ENCODE results near the gene GAL.

Gene GAL

GRCh38 chr11:68673306-68673945 is 10.9 kb upstream of the GAL start:
- Histone ChIP-seq H4K91ac (ENCODE audit: low read depth, low read length) (no peak overlapping the region), H2BK120ac (ENCODE audit: insufficient read depth, low read length, poor library complexity) (no peak overlapping the region), H3K14ac (ENCODE audit: low read length) (no peak overlapping the region), H4K8ac (ENCODE audit: low read depth, low read length) (no peak overlapping the region), H2AK5ac (ENCODE audit: low read length) (no peak overlapping the region), H3K36me3 (ENCODE audit: control insufficient read depth in 1 of 2, insufficient read depth in 2 of 2, low read length in 2 of 2) (no peaks in the 10 kb centered on the region), H3K23ac (ENCODE audit: low read length) (no peak overlapping the region), H4K12ac (ENCODE audit: low read depth, low read length) (no peak overlapping the region), H3K18ac (ENCODE audit: low read length) (no peak overlapping the region), H3K27me3 (ENCODE audit: insufficient read depth, low read length) (no peaks in the 10 kb centered on the region), H3K9me3 (ENCODE audit: insufficient read depth, low read depth, low read length) (no peaks in the 10 kb centered on the region), H2AFZ (ENCODE audit: insufficient read depth, low read length, poor library complexity) (no peak overlapping the region), H3K79me2 (ENCODE audit: control insufficient read depth, insufficient read depth, low read length, poor library complexity) (no peaks in the 10 kb centered on the region), H3K4me3 (ENCODE audit: low read depth, low read length) (no peak overlapping the region), H3K4me1 (ENCODE audit: control insufficient read depth in 1 of 2, insufficient read depth in 2 of 2, low read length in 2 of 2) (peaks cover 3% of the 10 kb centered on the region in 2 experiments), H2BK12ac (ENCODE audit: low read length) (no peak overlapping the region), H2BK5ac (ENCODE audit: low read depth, low read length, poor library complexity) (no peak overlapping the region), H3K4ac (ENCODE audit: low read depth, low read length) (no peak overlapping the region), H3K79me1 (ENCODE audit: low read length) (no peaks in the 10 kb centered on the region), H3K27ac (ENCODE audit: low read depth, low read length) (no peak overlapping the region), H3K9ac (ENCODE audit: low read length) (no peak overlapping the region), H3K4me2 (ENCODE audit: low read length) (no peak overlapping the region)
- DNase-seq: no peak
- WGBS (ENCODE audit: extremely low coverage, insufficient coverage, insufficient read length): no CpG with 5 or more reads among the region's 6 CpGs

- H2BK5ac ChIP-seq (ENCODE audit: low read depth, low read length, poor library complexity): no peak overlapping the region
- H4K12ac ChIP-seq (ENCODE audit: low read depth, low read length): no peak overlapping the region
- H3K9me3 ChIP-seq (ENCODE audit: insufficient read depth, low read depth, low read length): no peaks in the 10 kb centered on the region
- H4K8ac ChIP-seq (ENCODE audit: low read depth, low read length): no peak overlapping the region
- no peak overlapping the region for H3K18ac ChIP-seq (ENCODE audit: low read length)
- no peaks in the 10 kb centered on the region for H3K27me3 ChIP-seq (ENCODE audit: insufficient read depth, low read length)
- no peak overlapping the region for H3K23ac ChIP-seq (ENCODE audit: low read length)
- no peak overlapping the region for H3K9ac ChIP-seq (ENCODE audit: low read length)
- H3K36me3 ChIP-seq (ENCODE audit: control insufficient read depth in 1 of 2, insufficient read depth in 2 of 2, low read length in 2 of 2): no peaks in the 10 kb centered on the region
- H3K4ac ChIP-seq (ENCODE audit: low read depth, low read length): no peak overlapping the region
- H3K79me2 ChIP-seq (ENCODE audit: control insufficient read depth, insufficient read depth, low read length, poor library complexity): no peaks in the 10 kb centered on the region
- no peak overlapping the region for H3K4me2 ChIP-seq (ENCODE audit: low read length)
- H2BK12ac ChIP-seq (ENCODE audit: low read length): no peak overlapping the region
- no CpG with 5 or more reads among the region's 11 CpGs for WGBS (ENCODE audit: extremely low coverage, insufficient coverage, insufficient read length)
- H3K79me1 ChIP-seq (ENCODE audit: low read length): no peaks in the 10 kb centered on the region
- no peak overlapping the region for H2AFZ ChIP-seq (ENCODE audit: insufficient read depth, low read length, poor library complexity)
- DNase-seq: no peak
- no peak overlapping the region for H4K91ac ChIP-seq (ENCODE audit: low read depth, low read length)
- H3K27ac ChIP-seq (ENCODE audit: low read depth, low read length): no peak overlapping the region
- H3K14ac ChIP-seq (ENCODE audit: low read length): no peak overlapping the region
- H2BK120ac ChIP-seq (ENCODE audit: insufficient read depth, low read length, poor library complexity): no peak overlapping the region
- peaks cover 3% of the 10 kb centered on the region in 2 experiments for H3K4me1 ChIP-seq (ENCODE audit: control insufficient read depth in 1 of 2, insufficient read depth in 2 of 2, low read length in 2 of 2)
- no peak overlapping the region for H3K4me3 ChIP-seq (ENCODE audit: low read depth, low read length)
- H2AK5ac ChIP-seq (ENCODE audit: low read length): no peak overlapping the region
Measured at GRCh38 chr11:68673991-68674390, 10.4 kb upstream of the GAL start.

- H3K4ac ChIP-seq (ENCODE audit: low read depth, low read length): no peak overlapping the region
- no peak overlapping the region for H3K23ac ChIP-seq (ENCODE audit: low read length)
- no peak overlapping the region for H2BK12ac ChIP-seq (ENCODE audit: low read length)
- H3K9me3 ChIP-seq (ENCODE audit: insufficient read depth, low read depth, low read length): no peaks in the 10 kb centered on the region
- H3K79me2 ChIP-seq (ENCODE audit: control insufficient read depth, insufficient read depth, low read length, poor library complexity): no peaks in the 10 kb centered on the region
- no peak for DNase-seq
- H3K4me2 ChIP-seq (ENCODE audit: low read length): no peak overlapping the region
- no peak overlapping the region for H3K9ac ChIP-seq (ENCODE audit: low read length)
- H2AK5ac ChIP-seq (ENCODE audit: low read length): no peak overlapping the region
- no peaks in the 10 kb centered on the region for H3K36me3 ChIP-seq (ENCODE audit: control insufficient read depth in 1 of 2, insufficient read depth in 2 of 2, low read length in 2 of 2)
- H2BK120ac ChIP-seq (ENCODE audit: insufficient read depth, low read length, poor library complexity): no peak overlapping the region
- H4K12ac ChIP-seq (ENCODE audit: low read depth, low read length): no peak overlapping the region
- WGBS (ENCODE audit: extremely low coverage, insufficient coverage, insufficient read length): no CpG with 5 or more reads among the region's 16 CpGs
- H3K27me3 ChIP-seq (ENCODE audit: insufficient read depth, low read length): no peaks in the 10 kb centered on the region
- no peak overlapping the region for H2BK5ac ChIP-seq (ENCODE audit: low read depth, low read length, poor library complexity)
- no peak overlapping the region for H3K4me3 ChIP-seq (ENCODE audit: low read depth, low read length)
- H4K91ac ChIP-seq (ENCODE audit: low read depth, low read length): no peak overlapping the region
- no peak overlapping the region for H4K8ac ChIP-seq (ENCODE audit: low read depth, low read length)
- peaks cover 3% of the 10 kb centered on the region in 2 experiments for H3K4me1 ChIP-seq (ENCODE audit: control insufficient read depth in 1 of 2, insufficient read depth in 2 of 2, low read length in 2 of 2)
- H2AFZ ChIP-seq (ENCODE audit: insufficient read depth, low read length, poor library complexity): no peak overlapping the region
- no peaks in the 10 kb centered on the region for H3K79me1 ChIP-seq (ENCODE audit: low read length)
- H3K18ac ChIP-seq (ENCODE audit: low read length): no peak overlapping the region
- H3K14ac ChIP-seq (ENCODE audit: low read length): no peak overlapping the region
- no peak overlapping the region for H3K27ac ChIP-seq (ENCODE audit: low read depth, low read length)
Measured at GRCh38 chr11:68674461-68674860, 9.9 kb upstream of the GAL start.

GRCh38 chr11:68677432-68677831 is 6.9 kb upstream of the GAL start:
- H3K79me2 ChIP-seq (ENCODE audit: control insufficient read depth, insufficient read depth, low read length, poor library complexity): no peaks in the 10 kb centered on the region
- H2AK5ac ChIP-seq (ENCODE audit: low read length): no peak overlapping the region
- H2AFZ ChIP-seq (ENCODE audit: insufficient read depth, low read length, poor library complexity): no peak overlapping the region
- no peaks in the 10 kb centered on the region for H3K36me3 ChIP-seq (ENCODE audit: control insufficient read depth in 1 of 2, insufficient read depth in 2 of 2, low read length in 2 of 2)
- H3K79me1 ChIP-seq (ENCODE audit: low read length): no peaks in the 10 kb centered on the region
- peaks cover 1% of the 10 kb centered on the region for H3K9me3 ChIP-seq (ENCODE audit: insufficient read depth, low read depth, low read length)
- no peak overlapping the region for H3K4me2 ChIP-seq (ENCODE audit: low read length)
- no CpG with 5 or more reads among the region's 6 CpGs for WGBS (ENCODE audit: extremely low coverage, insufficient coverage, insufficient read length)
- peak; percentile 26 to 69 for DNase-seq
- no peak overlapping the region for H2BK5ac ChIP-seq (ENCODE audit: low read depth, low read length, poor library complexity)
- no peak overlapping the region for H3K23ac ChIP-seq (ENCODE audit: low read length)
- no peak overlapping the region for H3K4ac ChIP-seq (ENCODE audit: low read depth, low read length)
- no peak overlapping the region for H4K91ac ChIP-seq (ENCODE audit: low read depth, low read length)
- H3K4me1 ChIP-seq (ENCODE audit: control insufficient read depth in 1 of 2, insufficient read depth in 2 of 2, low read length in 2 of 2): peaks cover 3% of the 10 kb centered on the region in 2 experiments
- no peak overlapping the region for H3K9ac ChIP-seq (ENCODE audit: low read length)
- H2BK12ac ChIP-seq (ENCODE audit: low read length): no peak overlapping the region
- no peak overlapping the region for H3K4me3 ChIP-seq (ENCODE audit: low read depth, low read length)
- H4K8ac ChIP-seq (ENCODE audit: low read depth, low read length): no peak overlapping the region
- no peaks in the 10 kb centered on the region for H3K27me3 ChIP-seq (ENCODE audit: insufficient read depth, low read length)
- no peak overlapping the region for H3K18ac ChIP-seq (ENCODE audit: low read length)
- H4K12ac ChIP-seq (ENCODE audit: low read depth, low read length): no peak overlapping the region
- H3K27ac ChIP-seq (ENCODE audit: low read depth, low read length): no peak overlapping the region
- H2BK120ac ChIP-seq (ENCODE audit: insufficient read depth, low read length, poor library complexity): no peak overlapping the region
- H3K14ac ChIP-seq (ENCODE audit: low read length): no peak overlapping the region
